ENCODE data around the gene AGBL3.
"Not testable (repeated sequence)": the region's sequence is repeated elsewhere in the genome, so short reads cannot be mapped to it uniquely, and the experiment has no call there.

The AGBL3 gene

DNA sequence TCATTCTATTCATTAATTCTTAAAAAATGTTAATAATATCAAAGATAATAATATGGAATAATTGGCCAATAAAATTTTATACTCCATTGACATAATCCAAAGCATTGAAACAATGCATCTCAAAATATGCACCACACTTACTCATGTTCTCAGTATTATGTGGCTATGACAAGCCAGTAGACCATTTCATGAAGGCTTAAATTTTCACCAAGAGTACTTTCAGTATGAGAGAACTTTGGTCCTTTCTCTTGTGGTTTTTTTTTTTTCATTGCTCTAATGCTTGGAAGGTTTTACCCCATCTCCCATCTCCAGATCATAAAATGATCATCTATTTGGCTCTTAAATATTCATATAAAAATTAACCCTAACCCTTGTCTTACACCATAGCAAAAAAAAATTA lies 116.1 kb downstream of the AGBL3 start:
- no peaks in the 10 kb centered on the region for H3K4me1 Mint-ChIP-seq (ENCODE audit: low read depth in 2 of 2)
- H3K27ac Mint-ChIP-seq, result no peak overlapping the region
- DNase-seq, result no peak
- H3K27me3 Mint-ChIP-seq, result no peaks in the 10 kb centered on the region
- H3K4me3 Mint-ChIP-seq, result no peak overlapping the region
- H3K9me3 Mint-ChIP-seq, result peaks cover 0 to 2% of the 10 kb centered on the region in 2 donors
- no peak for ATAC-seq (replicated peaks)
- H3K36me3 Mint-ChIP-seq (ENCODE audit: insufficient read depth), result no peaks in the 10 kb centered on the region

DNA sequence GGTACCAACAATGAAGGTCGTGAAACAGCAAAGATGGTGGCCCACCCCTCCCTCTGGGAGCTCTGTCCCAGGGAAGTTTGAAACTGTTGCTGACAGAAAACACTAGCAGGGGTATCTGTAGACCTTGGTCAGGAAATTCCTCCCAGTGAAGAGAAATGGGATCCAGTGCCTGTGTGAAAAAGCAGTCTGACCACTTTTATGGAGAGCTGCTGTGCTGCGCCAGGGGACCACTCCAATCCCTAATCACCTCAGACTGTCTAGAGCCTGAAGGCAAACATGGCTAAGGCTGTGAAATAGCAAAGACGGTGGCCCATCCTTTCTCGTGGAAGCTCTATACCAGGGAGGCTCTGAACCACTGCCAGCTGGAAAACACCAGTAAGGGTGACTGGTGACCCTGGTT lies 123.3 kb downstream of the AGBL3 start:
- no peak for DNase-seq
- H3K36me3 Mint-ChIP-seq (ENCODE audit: insufficient read depth), result no peaks in the 10 kb centered on the region
- no peak for ATAC-seq (replicated peaks)
- H3K9me3 Mint-ChIP-seq, result peaks cover 0 to 4% of the 10 kb centered on the region in 2 donors
- H3K27ac Mint-ChIP-seq, result no peak overlapping the region
- no peaks in the 10 kb centered on the region for H3K4me1 Mint-ChIP-seq (ENCODE audit: low read depth in 2 of 2)
- H3K27me3 Mint-ChIP-seq, result no peaks in the 10 kb centered on the region
- no peak overlapping the region for H3K4me3 Mint-ChIP-seq

DNA sequence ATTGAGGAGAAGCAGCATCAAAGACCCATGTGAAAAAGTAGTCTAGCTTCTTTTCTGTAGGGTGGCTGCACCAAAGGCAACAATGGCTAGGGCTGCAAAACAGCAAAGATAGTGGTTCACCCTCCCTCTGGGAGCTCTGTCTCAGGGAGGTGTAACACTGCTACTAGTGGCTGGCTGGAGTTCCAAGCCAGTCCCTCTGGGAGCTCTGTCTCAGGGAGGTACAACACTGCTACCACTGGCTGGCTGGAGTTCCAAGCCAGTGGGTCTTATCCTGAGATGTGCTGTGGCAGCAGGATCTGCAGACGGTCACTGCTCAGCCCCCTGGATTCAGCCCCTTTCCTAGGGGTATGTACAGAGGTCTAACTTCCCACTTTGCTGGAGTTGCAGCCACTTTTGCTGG lies 123.7 kb downstream of the AGBL3 start:
- DNase-seq (no peak), ATAC-seq (replicated peaks) (no peak)
- Mint-ChIP-seq H3K27me3 (no peaks in the 10 kb centered on the region), H3K4me3 (no peak overlapping the region), H3K36me3 (ENCODE audit: insufficient read depth) (no peaks in the 10 kb centered on the region), H3K27ac (no peak overlapping the region), H3K4me1 (ENCODE audit: low read depth in 2 of 2) (no peaks in the 10 kb centered on the region), H3K9me3 (peaks cover 0 to 5% of the 10 kb centered on the region in 2 donors)

DNA sequence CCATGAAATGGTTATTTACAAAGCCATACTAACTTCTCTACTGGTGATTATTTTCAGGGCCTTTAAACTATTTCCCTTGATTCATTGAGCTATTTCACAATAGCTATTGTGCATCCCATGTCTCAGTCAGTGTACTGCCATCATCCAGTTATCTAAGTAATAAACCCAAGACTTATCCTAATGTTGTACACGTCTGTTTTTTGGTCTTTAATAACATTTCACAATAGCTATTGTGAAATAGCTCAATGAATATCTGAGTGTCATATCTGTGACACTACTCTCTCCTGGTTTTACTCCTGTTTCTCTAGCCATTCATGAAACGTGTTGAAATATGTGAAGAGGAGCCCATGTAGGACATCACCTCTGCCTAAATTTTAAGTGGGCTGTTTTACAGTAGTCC lies 125.1 kb downstream of the AGBL3 start:
- DNase-seq (no peak), ATAC-seq (replicated peaks) (no peak)
- H3K27ac Mint-ChIP-seq, result no peak overlapping the region
- H3K27me3 Mint-ChIP-seq, result no peaks in the 10 kb centered on the region
- H3K9me3 Mint-ChIP-seq, result peaks cover 0 to 5% of the 10 kb centered on the region in 2 donors
- no peak overlapping the region for H3K4me3 Mint-ChIP-seq
- H3K36me3 Mint-ChIP-seq (ENCODE audit: insufficient read depth), result no peaks in the 10 kb centered on the region
- no peaks in the 10 kb centered on the region for H3K4me1 Mint-ChIP-seq (ENCODE audit: low read depth in 2 of 2)

DNA sequence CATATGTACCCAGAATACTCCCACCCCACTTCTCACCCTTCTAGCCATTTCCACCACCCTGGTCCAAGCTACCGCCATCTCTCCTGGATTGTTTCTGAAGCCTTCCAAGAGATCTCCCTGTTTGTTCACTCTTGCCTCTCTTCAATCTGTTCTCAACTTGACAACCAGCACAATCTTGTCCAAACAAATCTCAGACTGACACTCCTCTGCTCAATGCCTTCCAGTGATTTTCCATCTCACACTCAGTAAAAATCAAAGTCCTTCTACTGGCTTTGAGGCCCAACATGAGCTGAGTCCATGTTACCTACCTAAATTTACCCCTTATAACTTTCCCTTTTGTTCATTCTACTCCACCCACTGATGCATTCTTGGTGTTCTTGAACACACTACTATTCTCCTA lies 128.3 kb downstream of the AGBL3 start:
- no peak overlapping the region for H3K4me3 Mint-ChIP-seq

DNA sequence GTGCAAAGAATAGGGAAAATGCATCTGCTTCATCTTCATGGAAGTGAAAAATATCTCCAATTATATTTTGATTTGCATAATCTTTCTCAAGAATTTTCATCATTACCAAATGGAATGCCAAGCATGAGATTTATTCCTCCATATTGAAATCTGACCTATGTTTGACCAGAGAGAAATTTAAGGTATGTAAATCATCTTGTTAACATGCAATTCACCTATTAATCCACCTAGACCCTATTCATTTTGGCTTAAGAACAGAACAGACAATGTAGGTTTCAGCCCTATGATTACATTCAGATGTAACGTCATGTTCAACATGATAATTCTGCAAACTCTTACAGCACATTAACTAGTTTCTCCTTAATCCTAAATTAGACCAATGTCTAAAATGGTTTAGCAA lies 130.8 kb downstream of the AGBL3 start:
- no peak overlapping the region for H3K4me3 Mint-ChIP-seq
- peaks cover 4% of the 10 kb centered on the region for H3K36me3 Mint-ChIP-seq (ENCODE audit: insufficient read depth)
- no peaks in the 10 kb centered on the region for H3K4me1 Mint-ChIP-seq (ENCODE audit: low read depth in 2 of 2)
- no peak for DNase-seq
- peaks cover 2 to 14% of the 10 kb centered on the region in 2 donors for H3K9me3 Mint-ChIP-seq
- ATAC-seq (replicated peaks), result no peak
- H3K27me3 Mint-ChIP-seq, result no peaks in the 10 kb centered on the region
- H3K27ac Mint-ChIP-seq, result no peak overlapping the region

More for the DNA sequence above, 128.3 kb downstream of the AGBL3 start:
- no peaks in the 10 kb centered on the region for H3K36me3 Mint-ChIP-seq (ENCODE audit: insufficient read depth)
- H3K27ac Mint-ChIP-seq, result no peak overlapping the region
- H3K27me3 Mint-ChIP-seq, result no peaks in the 10 kb centered on the region
- H3K9me3 Mint-ChIP-seq, result peaks cover 0 to 5% of the 10 kb centered on the region in 2 donors
- DNase-seq (no peak), ATAC-seq (replicated peaks) (no peak)
- no peaks in the 10 kb centered on the region for H3K4me1 Mint-ChIP-seq (ENCODE audit: low read depth in 2 of 2)

DNA sequence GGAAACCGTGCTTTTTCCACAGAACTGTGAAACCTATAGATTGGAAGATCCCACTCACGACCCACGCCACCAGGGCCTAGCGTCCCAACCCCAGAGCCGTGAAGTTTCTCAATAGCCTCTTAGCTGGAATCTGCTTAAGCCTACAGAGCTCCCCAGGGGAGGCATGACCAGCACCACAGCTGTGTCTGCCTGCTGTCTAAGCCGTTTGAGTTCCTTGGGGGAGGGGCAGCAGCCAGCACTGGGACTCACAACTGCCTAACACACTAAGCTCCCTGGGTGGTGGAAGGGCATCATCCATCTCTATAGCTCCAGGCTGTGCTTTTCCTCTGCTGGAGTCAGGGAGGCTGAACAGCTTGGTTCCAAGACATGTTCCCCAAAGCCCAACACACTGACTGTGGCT lies 135.6 kb downstream of the AGBL3 start:
- no peak overlapping the region for H3K4me3 Mint-ChIP-seq
- H3K27me3 Mint-ChIP-seq, result no peaks in the 10 kb centered on the region
- ATAC-seq (replicated peaks) (no peak), DNase-seq (no peak)
- H3K27ac Mint-ChIP-seq, result no peak overlapping the region
- peaks cover 4% of the 10 kb centered on the region for H3K36me3 Mint-ChIP-seq (ENCODE audit: insufficient read depth)
- peaks cover 2 to 17% of the 10 kb centered on the region in 2 donors for H3K4me1 Mint-ChIP-seq (ENCODE audit: low read depth in 2 of 2)
- peaks cover 2 to 17% of the 10 kb centered on the region in 2 donors for H3K9me3 Mint-ChIP-seq

DNA sequence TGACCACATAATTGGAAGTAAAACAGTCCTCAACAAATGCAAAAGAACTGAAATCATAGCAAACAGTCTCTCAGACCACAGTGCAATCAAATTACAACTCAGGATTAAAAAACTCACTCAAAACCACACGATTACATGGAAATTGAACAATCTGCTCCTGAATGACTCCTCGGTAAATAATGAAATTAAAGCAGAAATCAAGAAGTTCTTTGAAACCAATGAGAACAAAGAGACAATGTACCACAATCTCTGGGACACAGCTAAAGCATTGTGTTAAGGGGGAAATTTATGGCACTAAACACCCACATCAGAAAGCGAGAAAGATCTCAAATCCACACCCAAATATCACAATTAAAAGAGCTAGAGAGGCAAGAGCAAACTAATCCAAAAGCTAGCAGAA lies 138.3 kb downstream of the AGBL3 start:
- DNase-seq, result not testable (repeated sequence)
- H3K9me3 Mint-ChIP-seq, result peaks cover 2 to 17% of the 10 kb centered on the region in 2 donors

DNA sequence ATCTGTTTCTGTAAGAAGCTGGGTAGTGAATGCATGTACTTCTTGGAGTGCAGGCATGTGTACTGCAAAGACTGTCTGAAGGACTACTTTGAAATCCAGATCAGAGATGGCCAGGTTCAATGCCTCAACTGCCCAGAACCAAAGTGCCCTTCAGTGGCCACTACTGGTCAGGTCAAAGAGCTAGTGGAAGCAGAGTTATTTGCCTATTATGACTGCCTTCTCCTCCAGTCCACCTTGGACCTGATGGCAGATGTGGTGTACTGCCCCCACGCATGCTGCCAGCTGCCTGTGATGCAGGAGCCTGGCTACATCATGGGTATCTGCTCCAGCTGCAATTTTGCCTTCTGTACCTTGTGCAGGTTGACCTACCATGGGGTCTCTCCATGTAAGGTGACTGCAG lies 142.6 kb downstream of the AGBL3 start:
- H3K9me3 Mint-ChIP-seq, result peaks cover 2 to 7% of the 10 kb centered on the region in 2 donors
- ATAC-seq (replicated peaks), result no peak
- H3K27me3 Mint-ChIP-seq, result no peaks in the 10 kb centered on the region
- peaks cover 2 to 23% of the 10 kb centered on the region in 2 donors for H3K4me1 Mint-ChIP-seq (ENCODE audit: low read depth in 2 of 2)
- no peak overlapping the region for H3K27ac Mint-ChIP-seq
- no peak overlapping the region for H3K4me3 Mint-ChIP-seq
- DNase-seq, result no peak
- no peaks in the 10 kb centered on the region for H3K36me3 Mint-ChIP-seq (ENCODE audit: insufficient read depth)

More for the DNA sequence above, 138.3 kb downstream of the AGBL3 start:
- not testable (repeated sequence) for H3K36me3 Mint-ChIP-seq (ENCODE audit: insufficient read depth); H3K27ac Mint-ChIP-seq; H3K27me3 Mint-ChIP-seq; H3K4me3 Mint-ChIP-seq; ATAC-seq (replicated peaks)
- H3K4me1 Mint-ChIP-seq (ENCODE audit: low read depth in 2 of 2), result peaks cover 2 to 23% of the 10 kb centered on the region in 2 donors

DNA sequence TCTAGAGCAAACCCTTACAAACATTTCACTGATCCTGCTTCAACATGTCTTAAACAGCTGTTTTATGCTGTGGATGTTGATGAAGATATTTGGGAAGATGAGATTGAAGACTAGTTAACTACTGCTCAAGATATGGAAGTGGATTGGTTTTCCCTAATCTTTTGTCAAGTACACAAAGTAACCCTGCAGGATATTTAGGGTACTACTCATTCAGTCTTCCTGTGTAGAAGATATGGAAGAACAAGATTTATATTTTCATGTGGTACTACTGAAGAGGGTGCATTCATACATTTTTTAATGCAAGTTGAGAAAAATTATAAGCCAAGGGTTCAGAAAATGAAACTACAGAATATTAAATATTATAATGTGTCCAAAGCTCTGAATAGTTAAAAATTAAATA lies 143.3 kb downstream of the AGBL3 start:
- no peaks in the 10 kb centered on the region for H3K27me3 Mint-ChIP-seq
- H3K4me1 Mint-ChIP-seq (ENCODE audit: low read depth in 2 of 2), result peaks cover 2 to 19% of the 10 kb centered on the region in 2 donors
- DNase-seq, result no peak

DNA sequence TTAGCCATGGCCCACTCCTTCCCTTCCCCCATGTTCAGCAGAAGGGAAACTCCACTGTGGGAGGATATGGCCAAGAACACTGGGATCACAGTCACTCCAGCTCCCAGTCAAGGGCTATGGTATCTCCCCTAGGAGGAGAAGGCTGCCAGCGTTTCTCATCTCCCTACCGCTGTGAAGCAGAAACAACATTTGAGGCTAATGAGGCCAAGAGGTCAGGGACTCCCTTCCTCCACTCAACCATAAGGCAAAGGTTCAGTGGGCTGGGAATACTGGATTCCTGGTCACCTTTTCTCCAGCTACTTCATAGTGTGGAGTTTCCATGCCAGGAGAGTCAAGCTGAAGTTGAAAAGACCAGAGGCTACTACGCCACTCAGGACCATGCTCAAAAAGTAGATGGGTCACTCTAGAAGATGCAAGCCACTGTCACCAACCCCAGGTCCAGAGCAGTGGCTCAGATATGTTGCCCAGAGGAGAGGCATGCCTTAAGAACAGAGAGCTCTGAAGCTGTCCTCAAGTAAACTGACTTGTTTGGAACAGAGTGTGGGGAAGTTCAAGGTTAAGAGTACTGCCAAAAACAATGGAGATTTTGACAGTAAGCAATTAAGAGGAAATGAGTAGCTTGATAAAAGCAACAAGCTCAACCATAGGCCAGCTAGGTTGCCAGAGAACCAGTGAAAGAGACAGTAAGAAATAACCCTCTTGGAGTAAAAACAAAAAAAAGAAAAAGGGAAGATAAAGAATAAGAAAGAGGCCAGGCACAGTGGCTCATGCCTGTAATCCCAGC lies 157.8 kb downstream of the AGBL3 start:
- H3K9me3 Mint-ChIP-seq, result no peaks in the 10 kb centered on the region
- H3K4me1 Mint-ChIP-seq (ENCODE audit: low read depth in 2 of 2), result peaks cover 24 to 36% of the 10 kb centered on the region in 2 donors
- H3K27me3 Mint-ChIP-seq, result no peaks in the 10 kb centered on the region
- ATAC-seq (replicated peaks) (no peak), DNase-seq (no peak)
- H3K27ac Mint-ChIP-seq, result peak overlapping the region in 1 of 2 donors; percentile 79
- H3K36me3 Mint-ChIP-seq (ENCODE audit: insufficient read depth), result peaks cover 16% of the 10 kb centered on the region
- H3K4me3 Mint-ChIP-seq, result peak overlapping the region in 1 of 2 donors; percentile 5

More for the DNA sequence above, 143.3 kb downstream of the AGBL3 start:
- Mint-ChIP-seq H3K27ac (no peak overlapping the region), H3K36me3 (ENCODE audit: insufficient read depth) (no peaks in the 10 kb centered on the region), H3K9me3 (peaks cover 2 to 5% of the 10 kb centered on the region in 2 donors), H3K4me3 (no peak overlapping the region)
- no peak for ATAC-seq (replicated peaks)

DNA sequence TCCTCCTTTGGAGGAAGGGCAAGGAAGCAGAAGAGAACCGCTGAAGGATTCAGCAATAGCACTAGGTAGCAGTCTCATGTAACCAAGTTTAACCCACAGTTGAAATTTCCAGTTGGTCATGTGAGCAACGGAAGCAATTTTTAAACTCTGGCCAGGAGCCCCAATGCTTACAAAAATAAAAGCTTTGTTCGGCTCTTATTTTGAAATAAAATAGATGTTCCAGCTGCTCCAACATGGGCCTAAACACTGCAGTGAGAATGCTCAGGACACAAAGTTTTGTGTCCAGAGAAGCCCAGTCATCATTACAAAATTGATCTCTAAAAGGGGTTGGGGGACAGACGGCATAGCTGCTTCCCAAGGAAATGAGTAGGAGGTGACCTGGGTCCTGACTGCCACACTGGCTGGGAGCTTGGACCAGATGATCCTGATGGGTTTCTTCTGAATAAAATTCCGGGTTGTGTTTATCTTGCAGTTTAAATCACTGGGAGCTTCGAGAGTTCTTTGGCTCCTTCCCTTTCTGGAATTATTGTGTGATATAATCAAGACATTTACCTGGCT lies 161.1 kb downstream of the AGBL3 start:
- peaks cover 41 to 60% of the 10 kb centered on the region in 2 donors for H3K4me1 Mint-ChIP-seq (ENCODE audit: low read depth in 2 of 2)
- H3K27me3 Mint-ChIP-seq, result no peaks in the 10 kb centered on the region
- H3K9me3 Mint-ChIP-seq, result no peaks in the 10 kb centered on the region
- H3K36me3 Mint-ChIP-seq (ENCODE audit: insufficient read depth), result peaks cover 20% of the 10 kb centered on the region
- peak; percentile 31 for ATAC-seq (replicated peaks)
- peak overlapping the region; percentile 93 to 96 for H3K27ac Mint-ChIP-seq
- DNase-seq, result peak in 1 of 3 experiments; percentile 35
- peak overlapping the region; percentile 78 to 84 for H3K4me3 Mint-ChIP-seq

DNA sequence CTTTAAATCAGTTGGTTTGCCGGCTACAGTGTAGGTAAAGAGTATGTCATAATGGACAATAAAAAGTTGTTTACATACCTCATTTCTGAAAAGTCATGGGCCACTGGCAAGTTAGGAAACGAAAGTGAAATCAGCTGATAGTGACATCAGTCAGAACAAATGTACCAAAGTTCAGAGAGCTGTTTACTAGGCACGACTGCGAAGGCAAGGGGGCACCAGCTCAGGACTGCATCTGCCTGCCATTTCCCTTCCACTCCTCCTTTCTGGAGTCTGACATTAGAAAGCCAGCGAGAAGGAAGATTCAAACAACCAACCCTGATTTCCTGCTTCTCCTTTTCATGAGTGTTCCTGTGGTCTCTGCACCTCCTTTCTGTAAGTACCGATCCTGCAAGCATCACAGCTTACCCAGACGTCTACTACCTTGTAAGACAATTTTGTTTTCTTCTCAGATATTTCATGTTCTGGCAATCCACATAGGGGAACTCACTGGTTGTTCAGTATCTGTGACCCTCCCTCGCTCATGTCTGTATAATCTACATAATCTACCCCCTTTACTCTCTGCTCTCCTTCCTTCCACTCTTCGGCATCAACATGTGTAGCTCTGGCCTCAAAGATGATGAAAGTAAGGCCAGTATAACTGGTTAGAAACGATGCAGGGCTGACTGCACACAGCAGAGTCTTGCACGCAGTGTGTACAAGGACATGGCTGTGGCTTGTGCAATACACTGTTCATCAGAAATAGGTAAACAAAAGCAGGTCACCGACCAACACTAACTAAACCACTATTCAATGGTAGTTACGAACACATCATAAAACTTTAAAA lies 161.8 kb downstream of the AGBL3 start, which contains the start of gene TMEM140:
TSS of gene TMEM140 (plus strand) at position 174 of the 823 bp plus-strand sequence. CDS start 16,370 bp downstream, outside the sequence.
- Mint-ChIP-seq H3K4me1 (ENCODE audit: low read depth in 2 of 2) (peaks cover 45 to 65% of the 10 kb centered on the region in 2 donors), H3K27me3 (no peaks in the 10 kb centered on the region), H3K36me3 (ENCODE audit: insufficient read depth) (peaks cover 27% of the 10 kb centered on the region), H3K4me3 (peak within 1 kb of the TSS; percentile 78 to 84), H3K27ac (peak within 1 kb of the TSS; percentile 93 to 96), H3K9me3 (peaks cover 0 to 2% of the 10 kb centered on the region in 2 donors)
- DNase-seq (peak; percentile 40 to 67 (median 43)), ATAC-seq (replicated peaks) (peak; percentile 84)

All from effector memory CD8-positive, alpha-beta T cell (primary cell).